Skeletal muscle tissue (tissue), 4 donors: ENCODE data around the gene KRT85. TPM values are rescaled to one million over a fixed set of nuclear protein-coding genes. Genes with fewer than 3 reads are reported as not detected.

Experiments
- H3K27ac ChIP-seq: one replicate; pipeline ENCODE4 v1.7.0; 2013; ENCODE audit warnings: mild to moderate bottlenecking, low read depth, low read length, inconsistent platforms
- H3K27me3 ChIP-seq, 3 donors: one replicate each; pipeline ENCODE4 v1.7.0; 2013; ENCODE audit warnings: low read length in 3 of 3; ENCODE audit not compliant: control insufficient read depth in 3 of 3, insufficient read depth in 3 of 3
- H3K36me3 ChIP-seq, 3 donors: one replicate each; pipeline ENCODE4 v1.7.0; 2013; ENCODE audit warnings: low read length in 3 of 3; ENCODE audit not compliant: control insufficient read depth in 3 of 3, insufficient read depth in 3 of 3
- H3K4me1 ChIP-seq, 3 donors: one replicate each; pipeline ENCODE4 v1.7.0; 2013; ENCODE audit warnings: low read length in 3 of 3, mild to moderate bottlenecking in 3 of 3; ENCODE audit not compliant: control insufficient read depth in 3 of 3, insufficient read depth in 3 of 3
- H3K4me3 ChIP-seq, 3 donors: one replicate each; pipeline ENCODE4 v1.7.0; 2013; ENCODE audit warnings: low read length in 3 of 3
- H3K9ac ChIP-seq, 3 donors: one replicate each; pipeline ENCODE4 v1.7.0; 2013; ENCODE audit warnings: low read length in 3 of 3, mild to moderate bottlenecking in 3 of 3, moderate library complexity in 2 of 3, low read depth in 1 of 3
- H3K9me3 ChIP-seq, 3 donors: one replicate each; pipeline ENCODE4 v1.7.0; 2013; ENCODE audit warnings: low read length in 3 of 3; ENCODE audit not compliant: control insufficient read depth in 3 of 3
- total RNA-seq: library from RNA; depleted of rRNA; stranded (reverse); fragments of >200 nt; gene quantifications from one replicate; pipeline ENCODE4 v1.2.3, GENCODE V29; 2014
- donor health status: Osteomylitis.

The KRT85 gene
- total RNA-seq, 1 donor from 2014 or later, result 0.52 TPM

DNA sequence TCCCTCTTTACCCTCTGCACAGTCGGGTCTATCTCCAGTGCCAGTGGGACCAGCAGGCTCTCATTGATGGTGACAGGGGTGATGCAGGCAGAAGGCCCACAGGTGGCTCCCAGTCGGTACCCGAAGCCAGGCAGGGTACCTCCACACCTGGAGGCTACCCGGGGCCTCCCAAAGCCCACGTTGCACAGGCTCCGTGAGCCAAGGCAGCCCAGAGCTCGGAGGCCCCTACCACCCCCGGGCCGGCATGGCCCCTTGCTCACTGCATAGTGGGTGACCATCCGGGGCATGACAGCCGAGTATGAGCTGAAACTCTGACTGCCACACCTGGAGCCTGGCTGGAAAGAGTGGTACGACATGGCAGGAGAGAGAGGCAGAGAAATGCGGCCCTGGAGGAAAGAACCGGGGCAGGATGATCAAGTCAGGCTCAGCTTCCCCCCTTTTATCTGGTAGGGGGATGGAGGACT, 38.7 kb upstream of the KRT85 start, which contains the start of gene KRT82:
Gene KRT82 (minus strand): TSS at position 414 of the 464 bp plus-strand sequence. CDS start 58 bp downstream, at position 356.
- Histone ChIP-seq H3K4me1 (no peaks in the 10 kb centered on the region), H3K27ac (no peak within 1 kb of the TSS), H3K27me3 (peaks cover 0 to 17% (median 7%) of the 10 kb centered on the region in 3 donors), H3K4me3 (no peak within 1 kb of the TSS), H3K36me3 (no peaks in the 10 kb centered on the region), H3K9me3 (no peaks in the 10 kb centered on the region), H3K9ac (no peak within 1 kb of the TSS)

DNA sequence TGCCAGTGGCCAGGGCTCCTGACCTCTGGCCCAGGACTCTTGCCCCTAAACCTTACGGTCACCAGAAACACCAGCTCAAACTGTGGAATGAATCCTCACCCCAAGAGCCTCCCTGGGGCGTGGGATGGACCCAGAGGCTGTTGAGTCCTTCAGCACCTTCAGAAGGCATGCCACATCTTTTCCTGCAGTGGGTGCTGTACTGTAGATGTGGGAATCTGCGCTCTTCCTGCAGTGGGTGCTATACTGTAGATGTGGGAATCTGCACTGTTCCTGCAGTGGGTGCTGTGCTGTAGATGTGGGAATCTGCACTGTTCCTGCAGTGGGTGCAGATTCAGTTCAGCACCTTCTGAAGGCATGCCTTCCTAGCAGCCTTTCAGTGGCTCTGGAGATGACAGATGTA, 37.7 kb upstream of the KRT85 start:
- Histone ChIP-seq H3K4me1 (no peaks in the 10 kb centered on the region), H3K9ac (no peak overlapping the region), H3K36me3 (no peaks in the 10 kb centered on the region), H3K27ac (no peak overlapping the region), H3K4me3 (no peak overlapping the region), H3K27me3 (peaks cover 0 to 22% (median 10%) of the 10 kb centered on the region in 3 donors), H3K9me3 (no peaks in the 10 kb centered on the region)

DNA sequence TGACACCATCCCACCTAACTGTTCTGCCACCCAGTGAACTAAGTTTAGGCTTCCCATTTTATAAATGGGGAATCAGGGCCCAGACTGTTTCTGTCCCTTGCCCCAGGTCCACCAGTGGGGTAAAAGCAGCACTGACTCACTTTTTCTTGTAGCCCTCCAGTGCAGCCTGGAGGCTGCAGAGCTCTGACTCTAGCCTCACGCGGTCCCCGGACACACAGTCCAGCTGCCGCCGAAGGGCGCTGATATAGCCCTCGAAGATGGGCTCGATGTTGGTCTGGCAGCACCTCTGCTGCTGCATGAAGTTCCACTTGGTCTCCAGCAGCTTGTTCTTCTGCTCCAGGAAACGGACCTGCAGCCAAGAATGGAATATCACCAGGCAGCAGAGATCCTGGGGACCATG, 36.3 kb upstream of the KRT85 start:
- H3K4me3 ChIP-seq, result no peak overlapping the region
- no peaks in the 10 kb centered on the region for H3K4me1 ChIP-seq
- H3K27me3 ChIP-seq, result peaks cover 0 to 34% (median 20%) of the 10 kb centered on the region in 3 donors
- no peaks in the 10 kb centered on the region for H3K36me3 ChIP-seq
- no peak overlapping the region for H3K27ac ChIP-seq
- H3K9me3 ChIP-seq, result no peaks in the 10 kb centered on the region
- no peak overlapping the region for H3K9ac ChIP-seq

DNA sequence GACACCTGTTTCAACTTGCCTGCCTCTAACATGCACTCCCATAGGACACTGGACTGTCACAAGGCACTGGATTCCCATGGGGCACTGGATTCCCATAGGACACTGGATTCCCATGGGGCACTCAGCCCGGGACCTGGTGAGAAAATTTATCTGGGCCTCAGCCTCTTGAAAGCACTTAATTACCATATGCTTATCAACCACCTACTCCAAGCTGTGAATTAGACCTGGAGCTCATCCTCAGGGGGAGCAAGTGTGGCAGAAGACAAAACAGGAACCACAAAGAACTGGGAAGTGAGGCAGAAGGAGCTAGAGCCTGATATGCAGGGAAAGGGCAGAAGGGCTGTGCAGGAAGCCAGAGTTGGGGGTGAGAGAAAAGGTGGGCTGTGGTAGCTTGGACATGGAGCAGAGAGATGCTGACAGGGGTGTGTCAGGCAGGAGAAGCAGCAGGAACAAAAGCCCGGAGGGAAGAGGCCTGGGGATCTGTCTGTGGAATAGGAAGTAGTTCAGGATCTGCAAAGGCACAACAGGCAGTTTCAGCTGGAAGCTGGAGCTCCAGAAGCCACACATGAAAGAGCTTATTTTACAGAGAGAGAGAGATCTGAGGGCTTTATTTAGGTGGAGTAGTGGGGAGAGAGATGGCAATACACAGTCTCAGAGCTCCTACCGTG, 35.7 kb upstream of the KRT85 start:
- no peaks in the 10 kb centered on the region for H3K4me1 ChIP-seq
- H3K36me3 ChIP-seq, result no peaks in the 10 kb centered on the region
- H3K9ac ChIP-seq, result no peak overlapping the region
- H3K27ac ChIP-seq, result no peak overlapping the region
- no peak overlapping the region for H3K4me3 ChIP-seq
- H3K9me3 ChIP-seq, result no peaks in the 10 kb centered on the region
- H3K27me3 ChIP-seq, result peaks cover 0 to 35% (median 20%) of the 10 kb centered on the region in 3 donors

DNA sequence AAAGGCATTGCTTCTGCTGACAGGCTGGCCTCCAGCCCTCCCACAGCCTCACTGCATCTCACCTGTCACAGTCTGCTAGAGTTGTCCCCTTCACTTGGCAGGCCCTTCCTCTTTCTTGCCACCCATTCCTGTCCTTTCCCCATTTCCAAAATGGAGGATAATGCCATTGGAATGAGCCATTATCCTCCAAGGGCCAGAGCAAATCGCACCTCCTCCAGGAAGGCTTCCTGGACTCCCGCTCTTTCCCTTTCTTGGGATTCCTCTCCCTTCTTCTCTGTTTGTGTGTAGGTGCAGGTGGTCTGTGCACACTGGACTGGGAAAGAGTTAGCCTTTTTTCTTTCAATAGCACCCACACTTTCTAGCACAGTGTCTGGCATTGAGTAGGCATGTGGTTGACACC, 35.1 kb upstream of the KRT85 start:
- Histone ChIP-seq H3K36me3 (no peaks in the 10 kb centered on the region), H3K4me3 (no peak overlapping the region), H3K9me3 (no peaks in the 10 kb centered on the region), H3K27ac (no peak overlapping the region), H3K4me1 (no peaks in the 10 kb centered on the region), H3K9ac (no peak overlapping the region), H3K27me3 (peaks cover 0 to 35% (median 16%) of the 10 kb centered on the region in 3 donors)

DNA sequence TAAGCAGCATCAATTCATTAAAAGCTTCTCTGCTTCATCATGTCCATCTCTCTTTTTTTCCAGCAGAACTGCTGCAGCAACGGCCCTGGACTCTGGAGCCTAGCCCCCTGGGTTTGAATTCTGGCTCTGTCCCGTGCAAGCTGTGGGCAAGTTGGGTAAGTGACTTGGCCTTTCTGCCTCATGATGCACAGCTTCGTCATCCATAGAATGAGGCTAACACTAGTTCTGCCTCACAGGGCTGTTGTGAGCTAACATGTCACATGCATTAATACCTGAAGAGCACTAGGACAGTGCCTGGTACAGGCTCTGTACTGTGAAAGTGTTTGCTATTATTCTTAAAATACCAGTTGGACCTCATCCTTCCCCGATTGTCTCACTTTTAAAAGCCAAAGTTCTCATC, 34.6 kb upstream of the KRT85 start:
- Histone ChIP-seq H3K9ac (no peak overlapping the region), H3K4me3 (no peak overlapping the region), H3K9me3 (no peaks in the 10 kb centered on the region), H3K27ac (no peak overlapping the region), H3K27me3 (peaks cover 0 to 37% (median 16%) of the 10 kb centered on the region in 3 donors), H3K4me1 (no peaks in the 10 kb centered on the region), H3K36me3 (no peaks in the 10 kb centered on the region)

DNA sequence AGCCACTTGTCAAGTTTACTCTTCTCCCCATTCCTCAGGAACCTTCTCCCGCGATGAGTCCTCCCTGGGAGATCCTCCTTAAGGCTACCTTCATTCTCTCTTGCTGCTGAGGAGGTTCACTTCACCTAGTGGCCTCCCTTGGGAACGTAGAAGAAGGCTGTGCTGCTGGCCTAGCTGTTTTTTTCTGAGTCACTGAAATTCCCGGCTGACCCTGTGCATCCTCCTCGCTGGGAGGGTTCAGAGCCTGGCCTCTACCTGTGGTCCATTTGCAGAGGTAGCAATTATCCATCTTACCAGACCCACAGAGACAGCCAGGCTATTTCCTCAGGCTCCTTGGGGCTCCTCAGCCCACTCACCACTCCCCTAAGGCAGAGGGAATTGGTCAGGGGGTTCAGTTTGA, 34.2 kb upstream of the KRT85 start:
- no peaks in the 10 kb centered on the region for H3K9me3 ChIP-seq
- H3K27ac ChIP-seq, result no peak overlapping the region
- H3K4me1 ChIP-seq, result no peaks in the 10 kb centered on the region
- H3K4me3 ChIP-seq, result no peak overlapping the region
- peaks cover 0 to 38% (median 19%) of the 10 kb centered on the region in 3 donors for H3K27me3 ChIP-seq
- H3K36me3 ChIP-seq, result no peaks in the 10 kb centered on the region
- H3K9ac ChIP-seq, result no peak overlapping the region

DNA sequence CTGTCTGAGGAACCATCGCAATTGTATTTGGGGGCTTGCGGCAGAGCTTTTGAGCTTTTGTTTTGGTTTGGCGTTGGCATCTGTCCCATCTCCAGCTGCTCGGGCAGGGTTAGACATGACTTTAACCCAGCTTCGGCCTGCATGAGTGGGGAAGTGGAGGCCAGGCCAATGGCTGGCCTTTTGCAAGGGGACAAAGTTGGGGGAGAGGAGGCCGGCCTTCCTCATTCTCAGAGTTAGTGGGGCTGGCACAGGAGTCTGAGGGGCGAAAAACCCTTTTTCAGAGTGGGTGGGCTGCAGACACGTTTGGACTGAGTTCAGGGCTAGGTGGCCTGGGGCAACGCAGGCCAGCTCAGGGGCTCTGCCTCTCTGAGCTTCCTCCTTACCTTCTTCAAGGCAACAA, 33.6 kb upstream of the KRT85 start:
- Histone ChIP-seq H3K4me3 (no peak overlapping the region), H3K36me3 (no peaks in the 10 kb centered on the region), H3K27me3 (peaks cover 0 to 40% (median 24%) of the 10 kb centered on the region in 3 donors), H3K9me3 (no peaks in the 10 kb centered on the region), H3K27ac (no peak overlapping the region), H3K9ac (no peak overlapping the region), H3K4me1 (no peaks in the 10 kb centered on the region)

DNA sequence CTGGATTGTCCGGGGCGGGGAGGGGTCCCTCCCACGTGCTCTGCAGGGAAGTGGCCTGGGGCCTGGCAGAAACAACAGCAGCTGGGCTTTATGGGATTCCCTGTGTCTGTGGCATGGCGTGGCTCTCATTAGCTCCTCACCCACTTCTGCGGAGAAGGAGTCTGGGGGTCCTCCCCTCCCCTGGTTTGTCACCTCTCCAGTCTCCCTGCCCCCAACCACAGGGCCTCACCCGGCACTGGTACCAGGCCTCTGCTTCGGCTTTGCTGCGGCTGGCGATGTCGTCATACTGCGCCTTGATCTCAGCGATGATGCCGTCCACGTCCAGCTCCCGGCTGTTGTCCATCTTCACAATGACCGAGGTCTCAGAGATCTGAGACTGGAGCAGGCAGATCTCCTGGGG, 32.5 kb upstream of the KRT85 start:
- no peaks in the 10 kb centered on the region for H3K4me1 ChIP-seq
- no peak overlapping the region for H3K9ac ChIP-seq
- peaks cover 0 to 46% (median 27%) of the 10 kb centered on the region in 3 donors for H3K27me3 ChIP-seq
- H3K36me3 ChIP-seq, result no peaks in the 10 kb centered on the region
- no peaks in the 10 kb centered on the region for H3K9me3 ChIP-seq
- no peak overlapping the region for H3K4me3 ChIP-seq
- H3K27ac ChIP-seq, result no peak overlapping the region

DNA sequence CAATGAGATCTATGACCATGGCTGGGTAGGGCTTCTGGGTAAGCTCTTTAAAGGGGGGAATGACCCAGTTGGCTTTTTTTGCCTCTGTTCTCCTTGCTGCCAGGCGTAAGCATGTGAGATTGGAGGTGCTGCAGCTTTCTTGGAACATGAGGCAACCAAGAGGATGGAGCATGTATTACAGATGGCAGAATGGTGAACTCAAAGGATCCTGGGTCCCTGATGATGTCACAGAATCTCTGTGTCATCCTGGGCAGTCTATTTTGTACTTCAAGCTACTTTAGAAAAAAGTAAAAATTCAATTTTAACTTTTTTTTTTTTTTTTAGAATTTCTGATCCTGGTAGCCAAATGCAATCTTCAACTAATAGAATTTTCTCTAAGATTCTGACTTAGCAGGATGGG, 30.9 kb upstream of the KRT85 start:
- H3K27me3 ChIP-seq, result peaks cover 0 to 46% (median 27%) of the 10 kb centered on the region in 3 donors

More for the DNA sequence above, 30.9 kb upstream of the KRT85 start:
- Histone ChIP-seq H3K9me3 (no peaks in the 10 kb centered on the region), H3K27ac (no peak overlapping the region), H3K4me1 (no peaks in the 10 kb centered on the region), H3K4me3 (no peak overlapping the region), H3K36me3 (no peaks in the 10 kb centered on the region), H3K9ac (no peak overlapping the region)
